ENCODE data around the gene SF3B5. TPM values are rescaled to one million over a fixed set of nuclear protein-coding genes. Genes with fewer than 3 reads are reported as not detected.
A peak's percentile ranks its signal among the peaks of the same experiment; 100 is the strongest.

Gene SF3B5
- 161 and 164 TPM in 2 replicates for total RNA-seq
- long read RNA-seq, transcript SF3B5-201 (1 exons, 693 nt): major isoform, 31 of 32 reads
- long read RNA-seq, partial matches to known transcripts: 0 of 32 reads
- long read RNA-seq, other reads (novel, unspliced or antisense): 1 of 32 reads

- no peak for TF ChIP-seq CTCF (conservative IDR thresholded peaks at IDR 0.05)
- no peaks in the 10 kb centered on the region for H3K9me3 Mint-ChIP-seq
- peaks cover 20% of the 10 kb centered on the region for H3K4me1 Mint-ChIP-seq
- peak; percentile 90 for DNase-seq (ENCODE audit: low read depth, low spot score)
- H3K36me3 Mint-ChIP-seq (ENCODE audit: low read depth): no peaks in the 10 kb centered on the region
- peaks cover 28% of the 10 kb centered on the region for H3K27me3 Mint-ChIP-seq (ENCODE audit: low read depth)
- H3K4me3 Mint-ChIP-seq: peak within 1 kb of the TSS; percentile 99
- peak within 1 kb of the TSS; percentile 98 for H3K27ac Mint-ChIP-seq (ENCODE audit: unreplicated experiment)
Measured at GRCh38 chr6:144095134-144096002, at the start of gene SF3B5. Gene SF3B5 (minus strand): TSS chr6:144095573. CDS start chr6:144095497, 76 bp downstream.

- H3K9me3 Mint-ChIP-seq: no peaks in the 10 kb centered on the region
- no peak overlapping the region for H3K27ac Mint-ChIP-seq (ENCODE audit: unreplicated experiment)
- no peak for TF ChIP-seq CTCF (conservative IDR thresholded peaks at IDR 0.05)
- DNase-seq (ENCODE audit: low read depth, low spot score): no peak
- no peak overlapping the region for H3K4me3 Mint-ChIP-seq
- peaks cover 3% of the 10 kb centered on the region for H3K4me1 Mint-ChIP-seq
- H3K36me3 Mint-ChIP-seq (ENCODE audit: low read depth): no peaks in the 10 kb centered on the region
- H3K27me3 Mint-ChIP-seq (ENCODE audit: low read depth): peaks cover 63% of the 10 kb centered on the region
Measured at GRCh38 chr6:144144996-144145395, 49.6 kb upstream of the SF3B5 start.

GRCh38 chr6:144143878-144144277 lies 48.5 kb upstream of the SF3B5 start:
- H3K4me1 Mint-ChIP-seq: no peaks in the 10 kb centered on the region
- no peaks in the 10 kb centered on the region for H3K36me3 Mint-ChIP-seq (ENCODE audit: low read depth)
- no peak overlapping the region for H3K4me3 Mint-ChIP-seq
- H3K27me3 Mint-ChIP-seq (ENCODE audit: low read depth): peaks cover 52% of the 10 kb centered on the region
- DNase-seq (ENCODE audit: low read depth, low spot score): no peak
- H3K9me3 Mint-ChIP-seq: no peaks in the 10 kb centered on the region
- no peak for TF ChIP-seq CTCF (conservative IDR thresholded peaks at IDR 0.05)
- H3K27ac Mint-ChIP-seq (ENCODE audit: unreplicated experiment): no peak overlapping the region

- peaks cover 44% of the 10 kb centered on the region for H3K27me3 Mint-ChIP-seq (ENCODE audit: low read depth)
- H3K4me1 Mint-ChIP-seq: no peaks in the 10 kb centered on the region
- H3K9me3 Mint-ChIP-seq: no peaks in the 10 kb centered on the region
- H3K36me3 Mint-ChIP-seq (ENCODE audit: low read depth): no peaks in the 10 kb centered on the region
- H3K27ac Mint-ChIP-seq (ENCODE audit: unreplicated experiment): no peak overlapping the region
- no peak for DNase-seq (ENCODE audit: low read depth, low spot score)
- no peak overlapping the region for H3K4me3 Mint-ChIP-seq
- no peak for TF ChIP-seq CTCF (conservative IDR thresholded peaks at IDR 0.05)
Measured at GRCh38 chr6:144143106-144143505, 47.7 kb upstream of the SF3B5 start.

- TF ChIP-seq CTCF (conservative IDR thresholded peaks at IDR 0.05): no peak
- Mint-ChIP-seq H3K36me3 (ENCODE audit: low read depth) (no peaks in the 10 kb centered on the region), H3K4me1 (no peaks in the 10 kb centered on the region), H3K4me3 (no peak overlapping the region), H3K27me3 (ENCODE audit: low read depth) (peaks cover 35% of the 10 kb centered on the region), H3K27ac (ENCODE audit: unreplicated experiment) (no peak overlapping the region), H3K9me3 (no peaks in the 10 kb centered on the region)
- DNase-seq (ENCODE audit: low read depth, low spot score): no peak
Measured at GRCh38 chr6:144141470-144141869, 46.1 kb upstream of the SF3B5 start.

All from neural crest cell (in vitro differentiated cells).